H9 (cell line): ENCODE data around the gene MAD1L1. TPM values are rescaled to one million over a fixed set of nuclear protein-coding genes. Genes with fewer than 3 reads are reported as not detected.
A peak's percentile ranks its signal among the peaks of the same experiment; 100 is the strongest.

Experiments used
- DNase-seq: peaks from one replicate; pipeline ENCODE4 v3.0.0-alpha.2; 2017
- H2AFZ ChIP-seq: one replicate; pipeline ENCODE4 v1.6.1; 2013; ENCODE audit warnings: mild to moderate bottlenecking, low read length, control low read depth, moderate library complexity
- H2AK5ac ChIP-seq: 2 replicates; pipeline ENCODE4 v1.6.1; 2013; ENCODE audit warnings: low read length, control low read depth, mixed read lengths; ENCODE audit not compliant: insufficient read length
- H2BK120ac ChIP-seq: one replicate; pipeline ENCODE4 v1.6.1; 2013; ENCODE audit warnings: low read depth, mild to moderate bottlenecking, low read length, control low read depth, inconsistent platforms; ENCODE audit not compliant: poor library complexity, severe bottlenecking
- H2BK12ac ChIP-seq: 2 replicates; pipeline ENCODE4 v1.6.1; 2013; ENCODE audit warnings: low read length, control low read depth, mixed read lengths, low read depth; ENCODE audit not compliant: insufficient read length
- H2BK15ac ChIP-seq: 2 replicates; pipeline ENCODE4 v1.6.1; 2013; ENCODE audit warnings: low read depth, low read length, control low read depth
- H2BK20ac ChIP-seq: one replicate; pipeline ENCODE4 v1.6.1; 2013; ENCODE audit warnings: low read depth, mild to moderate bottlenecking, low read length, control low read depth, inconsistent platforms; ENCODE audit not compliant: poor library complexity, severe bottlenecking
- H2BK5ac ChIP-seq: 2 replicates; pipeline ENCODE4 v1.6.1; 2013; ENCODE audit warnings: low read length, control low read depth, mixed read lengths; ENCODE audit not compliant: insufficient read length
- H3K14ac ChIP-seq: 2 replicates; pipeline ENCODE4 v1.6.1; 2013; ENCODE audit warnings: low read length, control low read depth; ENCODE audit not compliant: insufficient read depth
- H3K18ac ChIP-seq: 2 replicates; pipeline ENCODE4 v1.6.1; 2013; ENCODE audit warnings: low read depth, mild to moderate bottlenecking, mixed read lengths, low read length, control low read depth; ENCODE audit not compliant: insufficient read length
- H3K23ac ChIP-seq: 2 replicates; pipeline ENCODE4 v1.6.1; 2013; ENCODE audit warnings: low read length, control low read depth, mixed read lengths, low read depth; ENCODE audit not compliant: insufficient read length
- H3K23me2 ChIP-seq: 2 replicates; pipeline ENCODE4 v1.6.1; 2013; ENCODE audit warnings: low read depth, mild to moderate bottlenecking, mixed read lengths, low read length, control low read depth; ENCODE audit not compliant: insufficient read length, poor library complexity, severe bottlenecking
- H3K27ac ChIP-seq: 2 replicates; pipeline ENCODE4 v1.5.1; 2013; ENCODE audit warnings: low read length, control low read depth, mixed read lengths, low read depth; ENCODE audit not compliant: insufficient read length
- H3K27me3 ChIP-seq: 2 replicates; pipeline ENCODE4 v1.6.1; 2013; ENCODE audit warnings: low read length, control low read depth, inconsistent platforms; ENCODE audit not compliant: insufficient read depth
- H3K4ac ChIP-seq: 2 replicates; pipeline ENCODE4 v1.6.1; 2013; ENCODE audit warnings: low read depth, mild to moderate bottlenecking, control low read depth, inconsistent platforms, low read length, moderate library complexity
- H3K4me1 ChIP-seq: 2 replicates; pipeline ENCODE4 v1.6.1; 2013; ENCODE audit warnings: low read length, control low read depth, inconsistent platforms; ENCODE audit not compliant: insufficient read depth
- H3K4me2 ChIP-seq: 2 replicates; pipeline ENCODE4 v1.6.1; 2013; ENCODE audit warnings: low read length, control low read depth, mixed read lengths; ENCODE audit not compliant: insufficient read length, insufficient read depth
- H3K56ac ChIP-seq: 2 replicates; pipeline ENCODE4 v1.6.1; 2013; ENCODE audit warnings: low read depth, mild to moderate bottlenecking, mixed read lengths, low read length, control low read depth; ENCODE audit not compliant: insufficient read length
- H3K79me1 ChIP-seq: 2 replicates; pipeline ENCODE4 v1.6.1; 2013; ENCODE audit warnings: low read depth, mild to moderate bottlenecking, moderate library complexity, low read length, control low read depth, inconsistent platforms; ENCODE audit not compliant: insufficient read depth, poor library complexity, severe bottlenecking
- H3K79me2 ChIP-seq: 2 replicates; pipeline ENCODE4 v1.6.1; 2013; ENCODE audit warnings: low read length, control low read depth, inconsistent platforms; ENCODE audit not compliant: insufficient read depth
- H3K9ac ChIP-seq: 2 replicates; pipeline ENCODE4 v1.6.1; 2013; ENCODE audit warnings: low read length, control low read depth, mixed read lengths; ENCODE audit not compliant: insufficient read length; ENCODE audit errors: extremely low read depth
- H3K9me3 ChIP-seq: one replicate; pipeline ENCODE4 v1.6.1; 2013; ENCODE audit warnings: low read depth, low read length, inconsistent platforms; ENCODE audit not compliant: control insufficient read depth
- H3T11ph ChIP-seq: one replicate; pipeline ENCODE4 v1.6.1; 2013; ENCODE audit warnings: mild to moderate bottlenecking, low read length, control low read depth, inconsistent platforms
- H4K20me1 ChIP-seq: one replicate; pipeline ENCODE4 v1.6.1; 2013; ENCODE audit not compliant: control insufficient read depth, insufficient read length, insufficient read depth
- H4K5ac ChIP-seq: 2 replicates; pipeline ENCODE4 v1.6.1; 2013; ENCODE audit warnings: low read depth, mild to moderate bottlenecking, mixed read lengths, low read length, control low read depth; ENCODE audit not compliant: insufficient read length
- H4K8ac ChIP-seq: replicated peaks from 2 replicates; pipeline ENCODE4 v1.6.1; 2013; ENCODE audit warnings: low read length, control low read depth, mixed read lengths, low read depth; ENCODE audit not compliant: insufficient read length
- H4K91ac ChIP-seq: 2 replicates; pipeline ENCODE4 v1.6.1; 2013; ENCODE audit warnings: low read depth, mild to moderate bottlenecking, moderate library complexity, mixed read lengths, low read length, control low read depth; ENCODE audit not compliant: insufficient read length
- H3K27ac Mint-ChIP-seq, 3 experiments: 2 replicates in 2 of 3; 3 replicates in 1 of 3; pipeline ENCODE4 v1.8.0; 2020 to 2021; ENCODE audit warnings: mixed read lengths in 3 of 3, mild to moderate bottlenecking in 1 of 3, moderate library complexity in 1 of 3
- H3K27me3 Mint-ChIP-seq: 2 replicates; pipeline ENCODE4 v1.8.0; 2021; ENCODE audit warnings: low read depth, mild to moderate bottlenecking, moderate library complexity, mixed read lengths
- H3K36me3 Mint-ChIP-seq, 3 experiments: 2 replicates in 2 of 3; 3 replicates in 1 of 3; pipeline ENCODE4 v1.8.0; 2020 to 2021; ENCODE audit warnings: low read depth in 3 of 3, mixed read lengths in 3 of 3; ENCODE audit not compliant: insufficient read depth in 1 of 3
- H3K4me1 Mint-ChIP-seq, 2 experiments: 2 replicates each; pipeline ENCODE4 v1.8.0; 2020; ENCODE audit warnings: mixed read lengths in 2 of 2
- H3K4me3 Mint-ChIP-seq, 2 experiments: 2 replicates in 1 of 2; 3 replicates in 1 of 2; pipeline ENCODE4 v1.8.0; 2020 to 2021; ENCODE audit warnings: mild to moderate bottlenecking in 2 of 2, mixed read lengths in 2 of 2, moderate library complexity in 1 of 2
- H3K9me3 Mint-ChIP-seq, 2 experiments: 2 replicates in 1 of 2; 3 replicates in 1 of 2; pipeline ENCODE4 v1.8.0; 2020; ENCODE audit warnings: mild to moderate bottlenecking in 2 of 2, mixed read lengths in 2 of 2, moderate library complexity in 1 of 2
- CTCF ChIP-seq: fragments of 200-600 bp; sonication (generic); conservative IDR thresholded peaks from 3 replicates; pipeline ENCODE4 v1.8.0; 2021; ENCODE audit warnings: antibody characterized with exemption, mild to moderate bottlenecking
- WGBS: extraction: QIAGEN DNeasy Blood & Tissue Kit; methylation state at CpG from one replicate; pipeline ENCODE4 v1.1.7; 2013; ENCODE audit warnings: missing lambda C conversion rate, low lambda C conversion rate, mixed read lengths; ENCODE audit not compliant: insufficient read length; ENCODE audit errors: extremely low coverage; 5-methylcytosine and 5-hydroxymethylcytosine counted together
- total RNA-seq: library from RNA; stranded (reverse); gene quantifications from 2 replicates; pipeline ENCODE4 v1.2.1, GENCODE V29; 2021

Gene MAD1L1
- total RNA-seq, 1 experiment from 2014 or later: 39.0 TPM

GRCh38 chr7:1823376-1824150 lies 409.2 kb downstream of the MAD1L1 start:
- peaks cover 6% of the 10 kb centered on the region in 2 experiments; a peak in 3 of 4 replicates for H3K4me1 Mint-ChIP-seq
- Histone ChIP-seq H2AK5ac (no peak overlapping the region), H2BK5ac (no peak overlapping the region), H2BK15ac (no peak overlapping the region), H4K5ac (no peak overlapping the region), H2AFZ (no peak overlapping the region), H3K4me2 (no peak overlapping the region), H3K27ac (no peak overlapping the region), H3K18ac (no peak overlapping the region), H3K4me1 (no peaks in the 10 kb centered on the region), H2BK20ac (no peak overlapping the region), H2BK12ac (no peak overlapping the region), H3K27me3 (no peaks in the 10 kb centered on the region), H4K91ac (no peak overlapping the region), H3K23me2 (no peaks in the 10 kb centered on the region), H4K20me1 (no peaks in the 10 kb centered on the region), H3K14ac (no peak overlapping the region), H3K79me2 (no peaks in the 10 kb centered on the region), H3T11ph (no peak overlapping the region), H3K23ac (no peak overlapping the region), H3K4ac (no peak overlapping the region), H3K56ac (no peak overlapping the region), H2BK120ac (no peak overlapping the region), H3K79me1 (no peaks in the 10 kb centered on the region), H3K9me3 (no peaks in the 10 kb centered on the region), H4K8ac (no peak overlapping the region), H3K9ac (no peak overlapping the region)
- peaks cover 0 to under 1% of the 10 kb centered on the region in 2 experiments; a peak in 1 of 5 replicates for H3K9me3 Mint-ChIP-seq
- WGBS: no CpG with 5 or more reads among the region's 24 CpGs
- no peak overlapping the region for H3K4me3 Mint-ChIP-seq
- TF ChIP-seq CTCF: no peak
- no peaks in the 10 kb centered on the region for H3K27me3 Mint-ChIP-seq
- H3K36me3 Mint-ChIP-seq: peaks cover 0 to under 1% (median 0%) of the 10 kb centered on the region in 3 experiments; a peak in 2 of 7 replicates
- peak; percentile 24 for DNase-seq
- no peak overlapping the region; a peak in 3 of 7 replicates for H3K27ac Mint-ChIP-seq
